ENCODE data around the gene UBTD2.

DNA sequence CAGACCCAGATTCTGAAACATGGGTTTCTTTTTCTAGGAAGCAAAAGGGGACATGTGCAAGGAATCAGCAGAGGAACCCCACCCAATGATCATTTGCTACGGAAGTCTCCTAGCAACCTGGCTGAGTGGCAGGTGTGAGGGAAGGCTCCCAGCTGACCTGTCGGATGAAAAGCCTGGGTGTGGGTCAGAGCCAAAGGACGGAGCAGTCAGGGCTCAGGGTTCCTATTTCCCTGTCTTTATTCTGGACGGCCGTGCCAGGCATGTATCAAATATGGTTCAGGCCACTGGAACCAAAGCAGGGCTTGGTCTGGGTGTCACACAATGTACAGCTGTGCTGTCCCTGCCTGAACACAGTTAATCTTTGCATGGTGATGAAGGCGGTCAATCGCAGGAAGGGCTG, 115.7 kb downstream of the UBTD2 start:
- no peak for TF ChIP-seq POLR2AphosphoS5 (IDR thresholded peaks at IDR 0.05)
- TF ChIP-seq, protein P1, sequence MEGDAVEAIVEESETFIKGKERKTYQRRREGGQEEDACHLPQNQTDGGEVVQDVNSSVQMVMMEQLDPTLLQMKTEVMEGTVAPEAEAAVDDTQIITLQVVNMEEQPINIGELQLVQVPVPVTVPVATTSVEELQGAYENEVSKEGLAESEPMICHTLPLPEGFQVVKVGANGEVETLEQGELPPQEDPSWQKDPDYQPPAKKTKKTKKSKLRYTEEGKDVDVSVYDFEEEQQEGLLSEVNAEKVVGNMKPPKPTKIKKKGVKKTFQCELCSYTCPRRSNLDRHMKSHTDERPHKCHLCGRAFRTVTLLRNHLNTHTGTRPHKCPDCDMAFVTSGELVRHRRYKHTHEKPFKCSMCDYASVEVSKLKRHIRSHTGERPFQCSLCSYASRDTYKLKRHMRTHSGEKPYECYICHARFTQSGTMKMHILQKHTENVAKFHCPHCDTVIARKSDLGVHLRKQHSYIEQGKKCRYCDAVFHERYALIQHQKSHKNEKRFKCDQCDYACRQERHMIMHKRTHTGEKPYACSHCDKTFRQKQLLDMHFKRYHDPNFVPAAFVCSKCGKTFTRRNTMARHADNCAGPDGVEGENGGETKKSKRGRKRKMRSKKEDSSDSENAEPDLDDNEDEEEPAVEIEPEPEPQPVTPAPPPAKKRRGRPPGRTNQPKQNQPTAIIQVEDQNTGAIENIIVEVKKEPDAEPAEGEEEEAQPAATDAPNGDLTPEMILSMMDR (IDR thresholded peaks at IDR 0.05): no peak
